ENCODE results near the gene CTNNA3.

DNA sequence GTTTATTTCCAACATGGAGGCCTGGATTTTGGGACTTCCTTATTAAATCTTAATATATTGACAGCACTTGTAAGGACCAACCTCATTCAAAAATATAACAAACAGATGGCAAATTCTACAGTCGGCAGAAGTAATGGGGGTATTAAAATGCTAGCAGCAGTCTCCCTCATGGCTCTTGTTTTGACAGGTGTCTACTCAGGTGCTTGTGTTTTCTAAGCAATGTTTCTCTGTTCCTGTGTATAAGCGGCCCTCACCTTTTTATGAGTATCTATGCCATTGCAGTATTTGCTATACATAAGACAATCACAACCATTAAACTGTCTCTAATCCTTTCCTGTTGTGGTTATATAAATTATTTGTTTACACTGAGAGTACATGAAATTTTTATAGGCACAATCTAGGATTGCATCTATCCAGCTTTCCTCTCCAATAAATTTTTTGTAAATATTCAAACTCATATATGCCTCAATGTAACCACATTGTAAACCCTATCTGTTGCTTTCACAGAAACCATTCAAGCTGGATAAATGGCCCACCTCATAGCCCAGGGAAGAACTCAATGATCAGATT lies 835.5 kb downstream of the CTNNA3 start:
- TF ChIP-seq, protein P1, sequence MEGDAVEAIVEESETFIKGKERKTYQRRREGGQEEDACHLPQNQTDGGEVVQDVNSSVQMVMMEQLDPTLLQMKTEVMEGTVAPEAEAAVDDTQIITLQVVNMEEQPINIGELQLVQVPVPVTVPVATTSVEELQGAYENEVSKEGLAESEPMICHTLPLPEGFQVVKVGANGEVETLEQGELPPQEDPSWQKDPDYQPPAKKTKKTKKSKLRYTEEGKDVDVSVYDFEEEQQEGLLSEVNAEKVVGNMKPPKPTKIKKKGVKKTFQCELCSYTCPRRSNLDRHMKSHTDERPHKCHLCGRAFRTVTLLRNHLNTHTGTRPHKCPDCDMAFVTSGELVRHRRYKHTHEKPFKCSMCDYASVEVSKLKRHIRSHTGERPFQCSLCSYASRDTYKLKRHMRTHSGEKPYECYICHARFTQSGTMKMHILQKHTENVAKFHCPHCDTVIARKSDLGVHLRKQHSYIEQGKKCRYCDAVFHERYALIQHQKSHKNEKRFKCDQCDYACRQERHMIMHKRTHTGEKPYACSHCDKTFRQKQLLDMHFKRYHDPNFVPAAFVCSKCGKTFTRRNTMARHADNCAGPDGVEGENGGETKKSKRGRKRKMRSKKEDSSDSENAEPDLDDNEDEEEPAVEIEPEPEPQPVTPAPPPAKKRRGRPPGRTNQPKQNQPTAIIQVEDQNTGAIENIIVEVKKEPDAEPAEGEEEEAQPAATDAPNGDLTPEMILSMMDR (IDR thresholded peaks at IDR 0.05; ENCODE audit: low read depth, low read length, poor library complexity, severe bottlenecking), result no peak
- no peak for TF ChIP-seq EZH2phosphoT487 (IDR thresholded peaks at IDR 0.05; ENCODE audit: borderline replicate concordance, low read length)

Data from DOHH2 (cell line).